Measurements from ENCODE around the gene ETV7.
"Not testable (repeated sequence)": the region's sequence is repeated elsewhere in the genome, so short reads cannot be mapped to it uniquely, and the experiment has no call there.

ETV7 gene

DNA sequence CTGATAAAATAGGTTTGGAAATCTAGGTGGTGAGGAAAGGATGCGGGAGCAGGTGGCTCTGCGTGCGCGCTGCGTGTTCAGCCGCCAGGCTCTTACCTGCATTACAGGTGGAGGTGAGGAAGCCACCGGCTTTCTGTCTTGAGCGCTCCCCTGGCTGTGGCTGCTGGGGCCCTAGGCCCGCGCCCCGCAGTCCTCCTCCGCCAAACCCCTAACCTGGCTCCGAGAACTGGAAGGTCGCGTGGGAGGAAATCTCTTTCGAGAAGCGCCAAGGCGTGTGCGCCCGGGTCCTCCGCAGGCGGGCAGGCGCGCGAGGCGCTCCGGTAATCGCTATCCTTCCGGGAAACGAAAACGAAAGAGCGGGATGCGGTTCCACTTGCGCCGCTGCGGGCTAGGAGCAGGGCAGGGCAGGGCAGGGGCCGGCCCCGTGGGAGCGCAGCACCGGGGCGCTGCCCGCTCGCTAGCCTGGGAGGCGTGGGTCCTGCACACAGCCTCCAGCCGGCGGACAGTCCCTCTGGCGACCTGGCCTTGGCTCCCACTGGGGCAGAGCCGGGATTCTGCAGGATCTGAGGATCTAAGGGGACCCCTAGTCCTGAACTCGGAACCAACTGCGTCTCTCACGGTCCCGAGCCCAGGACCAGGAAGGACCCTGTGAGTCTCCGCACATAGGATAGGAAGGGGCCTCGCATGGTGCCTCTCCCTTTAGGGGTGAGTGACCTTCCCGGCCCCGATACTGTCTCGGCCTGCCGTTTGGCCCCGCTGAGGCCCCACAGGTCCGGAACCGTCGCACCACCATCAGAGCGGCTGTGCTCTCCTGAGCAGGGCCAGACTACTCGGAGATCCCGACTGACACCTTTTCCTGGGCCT, at the start of gene ETV7:
Gene ETV7 (minus strand): TSS at position 230 of the 864 bp plus-strand sequence. CDS start 128 bp downstream, at position 102.
- DNase-seq (ENCODE audit: low read depth): no peak

DNA sequence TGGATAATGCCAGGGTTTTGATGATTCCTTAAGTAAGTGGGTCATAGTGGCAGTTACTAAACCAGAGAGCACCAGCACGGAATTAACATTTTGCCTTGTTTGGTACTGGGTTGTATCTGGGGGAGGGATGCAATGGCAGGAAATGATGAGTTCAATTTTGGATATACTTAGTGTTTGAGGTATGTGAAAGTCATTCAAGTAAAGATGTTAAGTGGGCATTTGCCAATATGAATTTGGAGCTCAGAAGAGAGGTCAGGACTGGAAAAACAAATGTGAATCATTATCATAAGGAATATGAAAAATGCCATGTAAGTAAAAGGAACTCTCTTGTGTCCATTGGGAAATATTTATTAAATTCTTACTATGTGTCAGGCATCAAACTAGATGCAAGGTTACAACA, 49.0 kb upstream of the ETV7 start:
- DNase-seq (ENCODE audit: low read depth): no peak

DNA sequence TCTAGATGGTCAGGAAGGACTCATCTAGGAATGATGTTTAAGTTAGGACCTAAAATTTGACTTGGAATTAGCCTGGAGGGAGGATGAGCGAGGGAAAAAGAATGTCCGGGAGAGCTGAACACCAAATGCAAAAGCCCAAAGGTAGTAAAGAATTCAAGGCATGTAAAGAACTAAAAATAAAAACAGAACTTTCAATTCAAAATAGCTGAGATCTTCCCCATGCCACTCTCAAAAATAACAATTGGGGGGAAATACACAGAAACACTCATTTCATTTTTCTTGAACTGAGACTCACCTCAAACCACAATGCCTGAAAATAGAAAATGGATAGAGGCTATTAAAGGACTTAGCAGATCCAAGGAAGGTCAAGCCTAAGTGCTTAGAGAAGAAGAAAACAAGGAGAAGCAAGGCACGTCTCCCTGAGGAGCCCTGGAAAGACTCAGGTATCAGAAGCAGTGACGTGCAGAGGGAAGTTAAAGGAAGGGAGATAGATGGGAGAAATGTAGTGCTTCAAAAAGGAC, 44.7 kb upstream of the ETV7 start:
- no peak for DNase-seq (ENCODE audit: low read depth)

DNA sequence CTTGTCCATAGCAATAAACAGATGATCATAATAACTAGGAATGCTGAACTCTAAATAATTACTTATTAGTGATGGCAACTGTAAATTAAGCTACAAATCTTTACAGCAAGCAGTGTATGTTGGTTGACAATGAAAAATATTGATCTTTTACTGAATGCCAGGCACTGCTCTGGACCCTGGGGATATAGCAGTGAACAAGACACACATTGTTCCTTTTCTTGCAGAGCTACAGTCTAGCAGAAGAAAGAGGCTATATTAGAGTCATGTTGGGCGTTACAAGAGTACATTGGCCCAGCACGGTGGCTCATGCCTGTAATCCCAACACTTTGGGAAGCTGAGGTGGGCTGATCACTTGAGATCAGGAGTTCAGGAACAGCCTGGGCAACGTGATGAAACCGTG, 43.7 kb upstream of the ETV7 start:
- DNase-seq (ENCODE audit: low read depth): no peak

DNA sequence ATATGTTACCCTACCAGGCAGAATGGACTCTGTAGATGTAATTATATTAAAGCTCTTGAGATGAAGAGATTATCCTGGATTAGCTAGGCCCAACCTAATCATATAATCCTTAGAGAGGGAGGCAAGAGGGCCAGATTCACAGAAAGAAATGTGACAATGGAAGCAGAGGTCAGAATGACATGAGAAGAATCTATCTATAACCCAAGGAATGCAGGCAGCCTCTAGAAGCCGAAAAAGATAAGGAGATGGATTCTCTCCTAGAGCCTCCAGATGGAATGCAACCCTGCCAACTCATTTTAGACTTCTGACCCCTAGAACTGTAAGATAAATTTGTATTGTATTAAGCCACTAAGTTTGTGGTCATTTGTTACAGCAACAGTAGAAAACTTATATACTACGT, 42.9 kb upstream of the ETV7 start:
- no peak for DNase-seq (ENCODE audit: low read depth)

DNA sequence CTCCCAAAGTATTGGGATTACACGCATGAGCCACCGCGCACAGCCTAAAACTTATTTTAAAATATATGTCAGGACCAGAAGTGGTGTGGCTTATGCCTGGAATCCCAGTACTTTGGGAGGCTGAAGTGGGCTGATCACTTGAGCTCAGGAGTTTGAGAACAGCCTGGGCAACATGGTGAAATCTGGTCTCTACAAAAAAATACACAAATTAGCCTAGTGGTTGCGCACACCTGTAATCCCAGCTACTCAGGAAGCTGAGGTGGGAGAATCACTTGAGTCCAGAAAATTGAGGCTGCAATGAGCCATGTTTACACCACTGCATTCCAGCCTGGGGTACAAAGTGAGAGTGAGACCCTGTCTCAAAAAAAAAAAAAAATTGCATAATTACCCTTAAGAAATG, 41.4 kb upstream of the ETV7 start:
- no peak for DNase-seq (ENCODE audit: low read depth)

DNA sequence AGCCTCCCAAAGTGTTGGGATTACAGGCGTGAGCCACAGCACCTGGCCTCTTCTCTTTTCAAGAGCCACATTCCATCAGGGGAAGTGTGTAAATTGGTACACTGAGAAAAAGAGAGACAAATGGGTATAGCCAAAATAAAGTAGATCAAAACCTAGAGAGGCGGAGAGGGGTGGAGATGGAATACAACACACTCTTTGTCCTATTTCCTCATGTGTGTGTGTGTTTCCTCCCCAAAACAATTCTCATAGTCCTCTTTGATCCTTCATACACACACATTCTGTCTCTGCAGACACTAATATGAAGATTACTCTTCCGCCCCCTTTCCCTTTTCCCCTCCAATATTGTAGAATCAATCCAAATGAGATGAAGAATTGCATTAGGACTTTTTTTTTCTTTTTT, 39.2 kb upstream of the ETV7 start:
- DNase-seq (ENCODE audit: low read depth): no peak

DNA sequence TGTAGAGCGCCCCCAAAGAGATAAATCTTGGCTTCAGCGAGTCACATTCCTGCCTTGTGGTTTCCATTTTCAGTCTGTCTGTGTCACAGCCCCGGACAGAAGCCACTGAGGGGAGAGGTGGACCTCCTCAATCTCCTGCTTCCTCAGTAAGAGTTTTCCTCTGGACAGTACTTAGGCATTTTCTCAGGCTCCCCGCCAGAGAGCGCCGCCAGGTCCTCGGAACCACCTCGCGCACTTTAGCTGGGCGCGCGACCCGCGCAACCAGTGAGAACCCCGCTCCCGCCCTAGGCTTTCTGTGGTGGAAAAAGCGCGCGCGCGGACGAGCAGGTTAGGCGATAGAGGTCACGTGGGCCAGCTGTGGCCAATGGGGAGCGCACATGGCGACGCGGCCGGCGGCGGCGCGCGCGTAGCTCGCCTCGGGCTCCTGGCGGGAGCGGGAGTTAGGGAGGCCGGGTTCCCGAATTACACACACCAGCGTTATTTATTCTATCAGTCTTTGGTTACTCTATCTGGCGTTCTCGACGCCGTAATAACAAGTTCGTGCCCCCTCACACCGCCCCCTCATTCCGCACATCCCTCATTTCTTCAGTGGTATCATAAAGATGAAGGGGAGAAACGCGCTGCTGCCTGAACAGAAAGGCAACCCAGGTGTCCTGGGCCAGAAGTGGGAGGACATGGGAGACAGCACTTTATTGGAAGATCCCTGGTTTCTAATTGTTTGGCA, 35.8 kb upstream of the ETV7 start:
- peak; percentile 97 for DNase-seq (ENCODE audit: low read depth)

DNA sequence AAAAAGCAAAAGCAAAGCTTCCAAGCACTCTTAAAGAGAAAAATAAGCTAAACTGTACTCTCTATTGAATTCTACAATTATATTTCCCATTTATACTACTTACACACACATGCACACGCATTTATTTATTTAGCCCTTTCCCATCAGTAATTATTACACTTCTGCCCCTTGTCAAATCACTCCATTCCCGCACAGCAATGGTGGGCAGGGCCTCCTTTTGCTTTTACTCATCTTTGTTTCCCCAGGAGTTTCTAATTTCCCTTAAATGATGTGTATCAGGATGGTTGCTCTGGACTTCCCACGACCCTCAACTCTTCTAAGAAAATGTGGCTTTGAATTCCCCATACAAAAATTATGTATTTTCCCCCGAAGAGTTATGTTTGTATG, 35.2 kb upstream of the ETV7 start:
- DNase-seq (ENCODE audit: low read depth): no peak

DNA sequence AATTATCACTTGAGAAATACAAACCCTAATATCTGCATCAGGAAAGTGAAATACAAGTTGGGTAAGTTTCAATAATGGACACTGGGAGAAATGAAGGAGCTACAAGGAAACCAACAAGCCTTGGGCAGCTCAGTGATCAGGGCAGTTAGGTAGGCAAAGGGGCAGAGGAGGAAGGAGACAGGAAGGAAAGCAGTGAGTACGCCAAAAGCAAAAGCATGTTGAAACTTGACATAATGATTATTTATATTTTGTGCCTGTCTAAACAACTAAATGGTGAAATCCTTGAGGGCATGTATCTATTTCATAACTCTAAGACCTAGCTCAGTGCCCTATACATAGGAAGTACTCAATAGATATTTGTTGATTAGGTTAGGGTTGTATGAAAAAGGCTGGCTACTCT, 31.8 kb upstream of the ETV7 start:
- no peak for DNase-seq (ENCODE audit: low read depth)

DNA sequence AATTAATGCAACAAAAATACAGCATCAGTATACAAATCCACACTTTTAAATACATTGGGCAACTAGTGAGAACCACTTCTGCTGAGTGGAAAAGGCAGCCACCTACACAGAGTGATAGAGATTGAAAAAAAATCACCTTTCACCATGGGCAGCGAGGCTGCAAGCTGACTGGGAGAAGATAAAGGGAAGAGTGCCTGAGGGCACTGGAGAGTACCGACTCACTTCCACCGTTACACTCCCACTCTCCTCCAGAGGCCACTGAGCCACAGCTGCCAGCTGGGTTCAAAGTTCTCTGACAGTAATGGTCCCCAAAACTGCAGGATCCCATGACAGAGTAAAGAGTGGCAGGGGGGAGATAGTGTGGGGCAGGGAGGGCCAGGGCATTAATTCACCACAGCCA, 31.1 kb upstream of the ETV7 start:
- DNase-seq (ENCODE audit: low read depth): no peak

DNA sequence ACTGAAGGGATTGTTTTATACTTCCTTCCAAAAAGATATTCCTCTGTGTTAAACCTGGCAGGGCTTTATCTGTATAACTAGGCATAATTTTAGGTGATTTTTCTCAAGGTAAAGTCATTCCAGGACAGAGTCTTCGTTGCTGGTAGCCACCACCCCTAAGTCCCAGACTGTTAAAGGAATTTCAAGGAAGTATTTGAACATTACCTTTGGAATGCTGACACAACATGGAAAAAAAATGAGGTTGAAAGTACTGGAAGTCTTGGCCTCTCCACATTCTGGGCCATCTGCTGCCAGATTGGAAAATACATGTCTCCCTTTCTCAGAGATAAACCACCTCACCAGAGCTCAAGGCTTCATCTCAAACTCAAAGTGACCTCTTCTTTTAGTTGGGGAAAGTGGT, 27.0 kb upstream of the ETV7 start:
- no peak for DNase-seq (ENCODE audit: low read depth)

DNA sequence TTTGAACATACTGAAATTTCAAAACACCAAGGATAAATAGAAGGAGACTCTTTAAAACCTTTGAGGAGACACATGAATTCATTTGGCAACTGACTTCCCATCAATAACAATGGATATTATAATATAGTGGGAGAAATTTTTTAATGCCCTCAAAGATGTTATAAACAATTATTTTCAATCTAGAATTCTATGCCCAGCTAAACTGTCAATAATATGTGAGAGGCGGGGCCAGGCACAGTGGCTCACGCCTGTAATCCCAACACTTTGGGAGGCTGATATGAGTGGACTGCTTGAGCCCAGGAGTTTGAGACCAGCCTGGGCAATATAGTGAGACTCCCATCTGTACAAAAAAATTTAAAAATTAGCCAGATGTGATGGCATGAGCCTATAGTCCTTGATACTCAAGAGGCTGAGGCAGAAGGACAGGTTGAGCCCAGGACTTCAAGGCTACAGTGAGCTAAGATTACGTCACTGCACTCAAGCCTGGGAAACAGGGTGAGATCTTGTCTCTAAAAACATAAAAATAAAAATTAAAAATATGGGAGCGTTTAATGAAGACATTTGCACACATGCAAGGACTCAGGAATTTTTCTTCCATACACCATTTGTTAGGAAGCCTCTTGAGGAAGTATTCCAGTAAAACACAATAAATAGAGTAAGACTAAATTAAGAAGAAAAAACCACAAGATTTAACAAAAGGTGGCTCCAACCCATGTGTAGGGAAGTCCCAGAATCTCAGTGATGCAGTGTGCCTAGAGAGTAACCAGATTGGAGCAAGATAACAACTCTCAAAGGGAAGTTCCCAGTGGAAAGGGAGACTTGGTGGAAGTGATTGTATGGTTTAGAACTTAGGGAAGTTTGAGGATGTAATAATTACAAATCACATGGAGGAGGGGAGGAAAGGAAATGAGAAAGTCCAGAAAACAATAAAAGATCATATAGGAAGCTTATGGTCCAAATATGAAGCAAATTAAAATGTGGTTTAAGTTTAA, 26.3 kb upstream of the ETV7 start:
- DNase-seq (ENCODE audit: low read depth): no peak

DNA sequence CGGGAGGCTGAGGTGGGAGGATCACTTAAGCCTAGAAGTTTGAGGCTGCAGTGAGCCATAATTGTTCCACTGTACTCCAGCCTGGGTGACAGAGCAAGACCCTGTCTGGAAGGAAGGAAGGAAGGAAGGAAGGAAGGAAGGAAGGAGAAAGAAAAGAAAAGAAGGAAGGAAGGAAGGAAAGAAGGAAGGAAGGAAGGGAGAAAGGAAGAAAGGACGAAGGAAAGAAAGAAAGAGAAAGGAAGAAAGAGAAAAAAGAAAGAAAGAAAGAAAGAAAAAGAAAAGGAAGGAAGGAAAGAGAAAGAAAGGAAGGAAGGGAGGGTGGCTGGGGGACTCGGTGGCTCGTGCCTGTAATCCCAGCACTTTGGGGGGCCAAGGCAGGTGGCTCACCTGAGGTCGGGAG, 22.2 kb upstream of the ETV7 start:
- DNase-seq (ENCODE audit: low read depth): not testable (repeated sequence)

DNA sequence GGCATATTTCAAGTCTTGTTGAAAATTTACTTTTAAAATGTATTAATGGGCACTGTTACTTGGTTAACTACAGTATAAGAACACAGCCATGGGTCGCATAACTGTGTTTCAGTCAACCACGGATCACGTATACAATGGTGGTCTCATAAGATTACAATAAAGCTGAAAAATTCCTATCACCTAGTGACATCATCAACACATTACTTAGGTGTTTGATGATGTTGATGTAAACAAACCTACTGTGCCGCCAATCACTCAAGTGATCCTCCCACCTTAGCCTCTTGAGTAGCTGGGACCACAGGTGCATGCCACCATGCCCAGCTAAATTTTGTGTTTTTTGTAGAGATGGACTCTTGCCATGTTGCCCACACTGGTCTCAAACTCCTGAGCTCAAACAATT, 16.7 kb upstream of the ETV7 start:
- DNase-seq (ENCODE audit: low read depth): no peak

DNA sequence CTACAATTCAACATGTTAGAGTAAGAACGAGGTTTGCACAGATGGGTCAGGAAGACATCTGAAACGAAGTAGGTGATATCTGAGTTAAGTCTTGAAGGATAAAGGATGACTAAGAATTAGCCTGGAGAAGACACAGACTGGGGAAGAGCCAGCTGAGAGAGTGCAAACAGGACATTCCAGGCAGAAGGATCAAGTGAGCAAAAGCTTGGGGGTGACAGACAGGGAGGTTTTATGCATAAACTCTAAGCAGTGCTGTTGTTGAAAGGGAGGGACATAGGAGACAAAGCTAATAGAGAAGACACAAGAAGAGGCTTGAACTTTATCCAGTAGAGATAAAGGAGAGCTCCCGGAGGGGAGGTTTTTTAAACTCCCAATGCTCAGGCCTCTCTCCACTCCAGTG, 15.0 kb upstream of the ETV7 start:
- no peak for DNase-seq (ENCODE audit: low read depth)

DNA sequence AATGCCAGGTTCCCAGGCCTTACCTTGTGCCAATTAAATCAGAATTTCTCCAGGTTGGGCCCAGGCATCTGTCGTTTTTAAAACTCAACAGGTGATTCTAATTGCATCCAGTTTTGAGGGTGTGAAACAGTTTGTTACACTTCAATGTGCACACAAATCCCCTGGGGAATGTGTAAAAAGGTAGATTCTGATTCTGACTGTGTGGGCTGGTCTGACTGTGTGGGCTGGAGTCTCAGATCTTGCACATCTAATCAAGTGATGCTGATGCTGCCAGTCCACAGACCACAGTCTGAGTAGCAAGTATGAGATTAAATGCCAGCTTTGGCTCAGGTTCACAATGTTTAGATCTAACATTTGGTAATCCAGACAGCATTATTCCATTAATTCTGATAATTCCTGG, 12.5 kb upstream of the ETV7 start:
- no peak for DNase-seq (ENCODE audit: low read depth)

DNA sequence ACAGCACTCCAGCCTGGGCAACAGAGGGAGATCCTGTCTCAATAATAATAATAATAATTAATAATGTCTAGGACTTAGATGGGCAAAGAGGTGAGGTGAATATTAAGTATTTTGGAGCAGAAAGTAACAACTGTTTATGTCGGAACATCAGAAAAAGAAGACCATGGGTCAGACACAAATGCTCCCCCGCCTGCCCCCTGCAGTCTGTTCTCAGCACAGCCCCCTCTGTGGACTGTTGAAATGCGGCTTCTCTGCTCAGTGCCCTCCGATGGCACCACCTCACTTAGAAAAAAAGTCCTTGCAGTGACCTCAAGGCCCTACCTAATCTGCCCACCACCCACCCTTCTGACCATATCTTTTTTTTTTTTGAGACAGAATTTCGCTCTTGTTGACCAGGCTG, 5.2 kb upstream of the ETV7 start:
- DNase-seq (ENCODE audit: low read depth): no peak

DNA sequence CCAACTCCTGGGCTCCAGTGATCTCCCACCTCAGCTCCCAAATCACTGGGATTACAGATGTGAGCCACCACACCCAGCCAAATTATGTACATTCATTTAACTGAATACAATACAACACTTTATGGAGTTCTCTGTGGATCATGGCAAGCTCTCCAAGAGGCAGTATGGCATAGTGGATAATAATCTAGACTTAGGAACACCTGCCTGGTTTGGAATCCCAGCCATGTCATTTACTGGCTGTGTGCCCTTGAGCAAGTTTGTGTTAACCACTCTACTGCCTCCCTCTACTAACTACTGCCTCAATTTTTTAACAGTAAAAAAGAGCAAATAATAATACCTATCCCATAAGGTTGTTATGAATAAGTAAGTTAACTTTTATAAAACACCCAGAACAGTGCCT, 1.9 kb upstream of the ETV7 start:
- DNase-seq (ENCODE audit: low read depth): no peak

DNA sequence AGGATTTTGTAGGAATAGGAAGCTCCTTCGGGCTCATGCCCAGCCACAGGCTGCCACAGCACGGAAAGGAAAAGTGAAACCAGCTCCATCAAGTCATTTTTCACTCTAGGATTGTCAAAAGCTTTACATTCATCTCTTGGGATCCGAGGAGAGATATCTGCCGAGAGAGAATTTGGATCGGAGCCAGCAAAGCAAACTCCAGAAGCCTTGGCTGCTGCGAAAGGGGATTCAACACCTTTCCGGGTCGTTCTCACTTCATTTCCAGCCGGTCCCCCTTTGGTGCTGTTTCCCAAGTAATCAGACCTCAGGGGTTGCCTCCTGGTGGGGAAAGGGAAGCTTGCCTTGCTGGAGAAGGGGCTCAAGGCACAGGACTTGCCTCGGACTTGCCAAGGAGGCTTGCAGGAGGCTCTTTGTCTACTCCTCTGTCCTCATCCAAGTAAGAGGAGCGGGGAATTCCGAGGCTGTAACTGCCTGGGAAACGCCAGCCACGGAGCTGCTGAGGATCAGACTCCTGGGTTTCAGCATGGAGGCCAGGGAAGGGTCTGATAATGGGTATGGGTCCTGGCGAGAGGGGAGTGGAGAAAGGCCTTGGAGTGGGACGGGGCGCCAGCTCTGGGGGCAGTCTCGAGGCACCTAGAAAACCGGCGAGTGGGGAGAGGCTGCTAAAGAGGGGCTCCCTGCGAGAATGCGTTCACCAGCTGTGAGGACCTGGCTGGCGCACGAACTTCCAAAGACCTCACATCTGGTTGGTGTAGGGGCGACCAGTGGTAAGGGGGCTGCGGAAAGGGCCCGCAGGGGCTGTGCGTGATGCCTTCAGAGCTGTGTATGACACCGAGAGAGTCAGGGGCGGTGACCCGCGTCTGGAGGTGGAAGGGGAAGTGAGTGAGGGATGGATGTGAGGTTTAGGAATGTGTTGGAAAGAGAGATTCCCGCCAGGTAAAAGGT, 702 bp downstream of the ETV7 start:
- DNase-seq (ENCODE audit: low read depth): no peak

DNA sequence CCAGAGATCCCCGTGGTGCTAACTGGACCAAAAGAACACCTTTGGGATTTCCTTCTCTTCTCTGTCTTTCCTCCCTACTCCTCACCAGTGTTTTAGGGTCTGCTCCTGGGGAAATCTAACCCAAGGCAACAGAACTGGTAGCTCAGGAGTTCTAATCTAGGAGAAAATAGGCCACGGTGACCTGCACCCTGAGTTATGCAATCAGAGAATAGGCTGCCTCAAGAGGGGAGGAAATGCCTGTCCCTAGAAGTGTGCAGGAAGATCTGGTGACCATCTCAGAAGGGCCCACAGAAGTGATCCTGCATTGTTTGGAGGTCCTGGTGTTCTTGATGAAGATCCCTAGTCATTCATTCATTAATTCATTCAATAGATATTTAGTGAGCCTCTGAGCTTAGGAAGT, 3.4 kb downstream of the ETV7 start:
- DNase-seq (ENCODE audit: low read depth): no peak
